GM21529 (cell line): Measurements from ENCODE around the gene ARHGEF39.
"Not testable (repeated sequence)": the region's sequence is repeated elsewhere in the genome, so short reads cannot be mapped to it uniquely, and the experiment has no call there.

ENCODE experiments used
- ATAC-seq: cut with Tn5 transposase; IDR thresholded peaks from one replicate; pipeline ENCODE4 v1.9.1; 2021; ENCODE audit not compliant: unreplicated experiment

Gene ARHGEF39

GRCh38 chr9:35628389-35628991 is 36.5 kb downstream of the ARHGEF39 start:
- ATAC-seq, result no peak

DNA sequence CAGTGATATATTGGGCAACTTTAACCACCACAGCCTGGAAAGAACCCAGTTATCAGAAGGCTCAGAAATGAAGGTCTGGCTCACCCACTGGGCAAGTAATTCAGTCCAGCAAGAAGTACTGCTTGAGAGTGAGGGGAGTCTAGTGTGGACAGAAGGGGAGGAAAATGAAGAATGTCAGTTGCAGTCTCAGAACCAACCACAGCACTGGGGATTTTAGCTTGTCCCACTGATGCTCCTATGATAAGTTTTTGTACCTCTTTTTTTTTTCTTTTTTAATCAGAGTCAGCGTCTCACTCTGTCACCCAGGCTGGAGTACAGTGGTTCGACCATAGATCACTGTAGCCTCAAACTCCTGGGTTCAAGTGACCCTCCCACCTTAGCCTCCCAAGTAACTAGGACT is 37.4 kb downstream of the ARHGEF39 start:
- ATAC-seq, result no peak

GRCh38 chr9:35619800-35620158 is 45.2 kb downstream of the ARHGEF39 start:
- ATAC-seq, result peak; percentile 51

- ATAC-seq, result peak; percentile 46
Measured at GRCh38 chr9:35618854-35619799, 45.9 kb downstream of the ARHGEF39 start.

DNA sequence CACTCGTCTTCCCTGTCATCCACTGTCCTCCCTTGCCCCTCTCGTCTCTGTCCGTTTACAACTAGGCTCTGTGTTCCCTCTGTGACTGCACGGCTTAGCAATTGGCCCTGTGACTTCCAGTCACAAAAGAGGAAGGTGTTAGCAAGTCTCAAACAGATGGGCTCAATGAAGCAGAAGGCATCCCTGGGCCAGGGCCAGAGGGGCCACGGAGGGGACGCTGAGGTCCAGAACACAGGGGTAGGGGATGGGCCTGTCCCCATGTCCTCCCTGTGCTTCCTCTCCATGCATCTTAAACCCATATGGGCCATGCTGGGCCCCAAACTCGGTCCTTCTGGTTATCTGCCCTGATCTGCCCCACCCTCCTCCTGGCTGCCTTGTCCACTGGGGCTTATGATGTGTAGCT is 46.7 kb downstream of the ARHGEF39 start, which contains the start of gene CD72:
TSS of gene CD72 (minus strand) at position 89 of the 403 bp plus-strand sequence. CDS start 110 bp downstream, outside the sequence.
- ATAC-seq, result no peak

DNA sequence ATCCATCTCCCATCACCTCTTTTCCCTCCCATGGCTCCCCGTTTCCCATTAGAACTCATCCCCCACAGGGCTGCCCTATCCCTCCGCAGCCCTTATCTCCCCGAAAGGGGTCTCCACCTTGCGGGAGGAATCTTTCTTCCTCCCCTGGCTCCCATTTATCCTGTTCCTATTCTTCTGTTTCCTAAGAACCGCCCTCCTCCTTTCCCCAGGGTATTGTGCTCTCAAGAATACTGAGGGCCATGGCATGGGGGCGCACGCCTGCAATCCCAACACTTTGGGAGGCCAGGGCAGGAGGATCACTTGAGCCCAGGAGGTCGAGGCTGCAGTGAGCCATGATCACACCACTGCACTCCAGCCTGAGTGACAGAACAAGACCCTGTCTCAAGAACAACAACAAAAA is 47.4 kb downstream of the ARHGEF39 start:
- ATAC-seq, result no peak

GRCh38 chr9:35616681-35617459 is 48.1 kb downstream of the ARHGEF39 start:
- no peak for ATAC-seq

GRCh38 chr9:35615981-35616680 is 48.9 kb downstream of the ARHGEF39 start:
- ATAC-seq, result no peak

DNA sequence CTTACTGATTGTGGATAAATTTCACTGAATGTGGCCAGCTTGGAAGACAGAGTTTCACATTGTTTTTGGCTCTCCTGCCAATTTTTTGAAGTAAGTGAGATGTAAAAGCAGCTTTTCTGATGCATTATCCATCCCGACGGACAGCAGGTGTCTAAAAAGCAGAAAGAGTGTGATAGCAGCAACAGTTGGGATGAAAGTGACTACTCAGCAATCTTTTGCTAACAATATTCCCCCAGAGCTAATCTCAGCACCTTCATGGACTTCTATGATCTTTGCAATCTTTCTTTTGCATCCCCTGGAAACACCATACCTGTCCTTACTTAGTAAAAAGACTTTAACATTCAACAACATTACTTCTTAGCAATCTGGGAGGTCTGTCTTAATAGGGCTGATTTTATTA is 52.2 kb downstream of the ARHGEF39 start:
- no peak for ATAC-seq

DNA sequence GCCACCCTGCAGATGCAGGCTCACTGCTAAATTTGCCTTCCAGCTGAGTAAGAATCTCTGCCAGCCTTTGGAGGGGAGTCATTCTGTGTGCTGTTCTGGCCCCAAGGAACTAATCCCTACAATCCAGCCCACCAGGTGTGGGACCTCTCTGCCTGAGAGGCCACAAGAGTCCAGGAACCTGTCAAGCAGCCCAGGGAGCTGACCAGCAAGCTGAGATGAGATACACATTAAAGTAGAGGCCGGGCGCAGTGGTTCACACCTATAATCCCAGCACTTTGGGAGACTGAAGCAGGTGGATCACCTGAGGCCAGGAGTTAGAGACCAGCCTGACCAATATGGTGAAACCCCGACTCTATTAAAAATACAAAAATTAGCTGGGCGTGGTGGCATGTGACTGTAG is 52.9 kb downstream of the ARHGEF39 start:
- ATAC-seq, result not testable (repeated sequence)

GRCh38 chr9:35611230-35611797 is 53.7 kb downstream of the ARHGEF39 start:
- ATAC-seq, result peak; percentile 58

DNA sequence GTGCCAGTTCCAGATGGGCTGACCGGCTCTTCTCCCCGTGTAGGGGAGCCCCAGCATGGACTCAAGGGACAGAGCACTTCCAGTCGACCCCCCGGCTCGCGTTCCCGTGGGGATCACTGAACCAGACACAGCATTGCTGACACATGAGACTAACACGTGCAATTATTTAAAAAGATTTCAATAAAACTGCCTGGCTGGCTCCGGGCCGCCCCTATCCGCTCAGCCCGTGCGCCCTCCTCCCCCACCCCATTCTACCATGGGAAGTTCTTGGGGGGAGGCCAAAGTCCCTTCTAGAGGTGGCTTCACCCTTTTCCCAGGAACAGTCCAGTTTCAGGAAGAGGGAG is 55.2 kb downstream of the ARHGEF39 start:
- no peak for ATAC-seq
